Stimulated activated CD4-positive, alpha-beta T cell treated with anti-CD3 and anti-CD28 coated beads, Interleukin-1b, Interleukin-23, amount 100 ng/mL, for 1 hour (primary cell): ENCODE data around the gene NINJ1.

Experiments
- DNase-seq, 2 donors: peaks; one replicate each; pipeline ENCODE4 v3.0.0-alpha.2; 2020; ENCODE audit warnings: low read depth in 2 of 2

Gene NINJ1

GRCh38 chr9:93134015-93134739 is at the start of gene NINJ1:
Gene NINJ1, minus strand, starts transcription at chr9:93134251. Its CDS starts 34 bp downstream, at chr9:93134217.
- DNase-seq: peak; percentile 54 to 81

DNA sequence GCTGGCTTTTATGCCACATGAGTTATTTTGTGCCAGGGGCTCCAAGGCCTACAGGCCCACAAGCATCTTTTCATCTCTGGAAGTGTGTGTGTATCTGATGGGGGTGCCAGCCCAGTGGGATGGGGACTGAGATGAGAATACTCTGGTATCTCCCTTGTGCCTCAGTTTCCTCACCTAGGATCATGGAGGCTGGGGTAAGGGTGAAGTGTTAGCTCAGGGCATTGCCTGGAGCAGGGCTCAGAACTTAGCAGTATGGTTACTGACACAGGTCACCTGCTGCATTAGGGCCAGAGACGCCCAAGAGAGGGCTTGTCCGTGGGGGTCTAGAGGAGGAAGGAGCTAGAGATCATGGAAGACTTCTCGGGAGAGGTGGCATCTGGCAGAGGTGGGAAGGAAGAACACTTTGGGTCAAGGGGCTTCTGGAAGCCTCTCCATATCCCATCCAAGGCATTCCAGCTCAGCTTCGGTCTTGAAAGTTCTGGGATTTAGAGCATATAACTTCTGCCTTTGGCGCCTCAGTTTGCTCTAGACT is 49.1 kb upstream of the NINJ1 start:
- DNase-seq: no peak

DNA sequence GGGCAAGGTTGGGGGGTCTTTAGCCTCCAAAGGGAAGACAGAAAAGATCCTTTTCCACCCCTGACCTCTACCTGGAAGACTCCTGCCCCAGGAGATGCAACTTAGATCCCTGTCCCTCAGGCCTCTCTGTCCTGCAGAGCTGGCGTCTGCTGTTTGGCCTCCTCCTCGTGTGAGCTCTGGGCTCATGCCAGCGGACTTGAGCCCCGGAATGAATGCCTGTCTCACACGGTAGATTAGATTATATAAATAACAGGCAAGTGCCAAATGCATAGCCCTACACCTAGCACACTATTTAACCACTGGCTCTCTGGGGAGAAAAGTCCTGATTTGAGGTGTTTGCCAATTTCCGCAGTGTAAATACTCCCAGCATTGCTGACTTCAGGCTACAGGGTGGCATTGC is 48.5 kb upstream of the NINJ1 start:
- no peak for DNase-seq

GRCh38 chr9:93181672-93182435 is 47.8 kb upstream of the NINJ1 start:
- DNase-seq: no peak

GRCh38 chr9:93180938-93181337 is 46.9 kb upstream of the NINJ1 start:
- DNase-seq: no peak

- no peak for DNase-seq
These were observed 45.1 kb upstream of the NINJ1 start for GRCh38 chr9:93178851-93179786.

DNA sequence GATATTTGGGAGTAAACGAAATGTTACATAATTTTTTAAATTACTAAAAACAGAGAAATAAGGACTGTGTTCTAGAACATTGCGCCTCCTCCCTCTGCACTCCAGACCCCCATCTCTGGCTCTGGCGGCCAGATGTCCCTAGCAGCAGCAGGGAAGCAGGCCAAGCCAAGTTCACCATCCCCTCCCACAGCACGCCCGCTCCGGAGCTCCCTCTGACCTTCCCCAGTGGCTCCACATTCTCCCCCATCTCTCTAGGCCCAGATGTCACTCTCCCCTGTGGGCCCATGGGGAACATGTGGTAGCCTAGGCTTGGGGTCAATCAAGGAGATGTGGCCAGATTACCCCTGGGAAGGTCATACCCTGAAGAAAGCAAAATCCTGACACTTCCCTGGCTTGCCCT is 43.6 kb upstream of the NINJ1 start:
- no peak for DNase-seq

GRCh38 chr9:93174976-93175375 is 40.9 kb upstream of the NINJ1 start:
- DNase-seq: no peak

GRCh38 chr9:93173365-93174051 is 39.5 kb upstream of the NINJ1 start:
- no peak for DNase-seq

DNA sequence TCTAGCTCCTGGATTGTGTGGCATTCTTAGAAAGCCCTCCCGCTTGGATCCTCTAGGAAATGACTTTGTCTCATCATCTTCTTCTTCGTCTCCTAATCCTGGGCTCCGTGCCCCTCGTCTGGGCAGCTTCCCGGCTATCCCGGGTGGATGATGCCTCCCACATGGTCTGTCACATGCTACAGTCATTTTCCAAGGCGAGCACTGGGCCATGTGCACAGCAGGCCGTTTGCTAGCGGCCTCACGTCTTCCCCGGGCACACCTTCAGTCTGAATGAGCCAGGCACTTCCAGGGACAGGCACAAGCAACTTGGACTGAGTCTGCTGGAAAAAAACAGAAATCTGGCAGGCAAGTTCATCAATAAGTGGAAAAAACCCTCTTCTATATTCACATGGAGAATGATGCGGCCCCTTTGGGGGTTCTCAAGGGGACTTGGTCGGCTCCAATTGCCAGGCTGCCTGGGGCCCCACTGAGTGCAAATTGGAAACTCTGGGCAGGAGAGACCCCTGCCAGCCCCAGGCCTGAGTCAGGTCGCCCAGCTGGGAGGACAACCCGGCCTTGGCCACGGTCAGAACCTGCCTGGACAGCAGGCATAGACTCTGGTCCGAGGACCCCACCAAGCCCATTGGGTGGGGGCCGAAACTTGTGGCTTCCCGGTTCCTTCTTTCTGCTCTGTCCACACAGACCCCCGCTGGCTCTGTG is 38.8 kb upstream of the NINJ1 start:
- no peak for DNase-seq

DNA sequence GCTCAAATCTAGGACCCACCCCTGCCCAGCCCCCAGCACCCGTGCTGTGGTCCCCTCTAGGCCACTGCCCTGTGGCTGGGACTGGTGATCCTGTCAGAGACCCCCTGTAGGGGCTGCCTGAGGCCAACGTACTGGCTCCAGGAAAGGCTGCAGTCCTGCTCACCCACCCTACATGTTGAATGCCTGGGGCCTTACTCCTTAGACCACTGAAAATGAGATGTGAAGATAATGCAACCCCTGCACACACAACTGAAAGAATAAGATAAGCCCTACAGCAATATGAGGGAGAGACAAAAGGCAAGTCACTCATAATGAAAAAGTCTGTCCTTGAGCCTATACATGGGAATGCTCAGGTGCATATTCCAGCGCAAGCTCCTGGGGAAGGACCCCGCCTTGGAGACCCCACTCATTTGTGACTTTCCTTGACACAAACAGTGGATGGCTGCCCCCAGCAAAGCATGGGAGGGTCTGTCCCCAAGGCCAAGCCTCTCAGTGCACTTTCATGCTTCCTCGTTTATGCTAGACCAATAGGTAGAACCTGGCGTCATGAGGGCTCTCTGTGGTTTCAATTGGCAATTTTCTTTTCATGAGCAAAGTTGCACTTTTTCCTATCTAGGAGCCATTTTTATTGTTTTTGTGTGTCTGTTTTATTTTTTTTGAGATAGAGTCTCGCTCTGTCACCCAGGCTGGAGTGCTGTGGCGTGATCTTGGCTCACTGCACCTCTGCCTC is 37.4 kb upstream of the NINJ1 start:
- no peak for DNase-seq

DNA sequence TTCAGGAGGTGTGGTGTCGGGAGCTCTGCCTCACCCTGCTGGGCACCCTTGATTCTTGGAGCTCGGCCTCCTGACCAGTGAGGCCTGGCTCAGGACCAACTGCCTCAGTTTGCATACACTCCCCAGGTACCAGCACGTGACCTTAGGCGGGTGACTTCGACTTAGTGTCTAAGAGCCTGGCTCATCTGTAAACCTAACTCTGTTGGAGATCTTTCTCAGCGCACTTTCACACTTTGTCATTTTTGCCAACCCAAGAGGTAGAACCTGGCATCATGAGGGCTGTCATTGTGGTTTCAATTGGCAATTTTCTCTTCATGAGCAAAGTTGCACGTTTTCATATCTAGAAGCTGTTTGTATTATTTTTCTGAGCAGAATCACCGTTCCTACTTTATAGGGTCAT is 36.5 kb upstream of the NINJ1 start:
- DNase-seq: no peak

DNA sequence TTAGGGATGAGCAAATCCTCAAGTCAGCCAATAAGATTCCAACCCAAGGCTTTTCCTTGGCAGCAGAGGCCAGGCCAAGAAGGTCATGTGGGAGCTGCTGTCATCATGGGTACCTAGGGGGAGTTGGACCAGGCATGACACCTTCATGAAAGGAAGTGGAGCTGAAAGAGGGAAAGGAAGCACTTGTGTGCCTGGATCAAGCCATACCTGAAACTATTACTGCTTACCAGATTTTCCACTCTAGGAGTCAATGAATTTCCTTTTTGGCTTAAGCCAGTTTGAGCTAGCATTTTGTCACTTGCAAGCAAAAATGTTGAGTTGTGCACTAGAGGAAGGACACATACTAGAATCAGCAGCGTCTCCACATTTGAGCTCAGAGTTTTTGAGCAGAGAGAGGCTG is 35.4 kb upstream of the NINJ1 start:
- no peak for DNase-seq

DNA sequence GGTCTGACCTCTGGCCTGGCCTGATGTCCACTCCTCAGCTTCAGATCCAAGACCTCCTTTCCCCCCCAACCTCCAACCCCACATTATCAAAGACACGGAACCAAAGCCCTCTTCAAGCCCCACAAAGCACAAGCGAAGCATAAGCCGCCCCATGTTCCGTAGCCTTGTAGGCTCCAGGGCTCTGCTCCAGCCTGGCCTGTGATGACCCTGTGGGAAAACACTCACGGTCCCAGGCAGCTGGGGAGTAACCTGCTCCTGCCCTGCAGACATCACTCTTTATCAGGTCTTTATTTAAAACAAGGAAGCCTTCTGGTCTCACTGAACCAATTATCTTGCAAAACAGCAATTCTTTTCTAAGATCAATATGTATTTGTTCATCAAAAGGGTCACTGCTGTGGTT is 34.5 kb upstream of the NINJ1 start:
- DNase-seq: no peak

- no peak for DNase-seq
These were observed 33.8 kb upstream of the NINJ1 start for GRCh38 chr9:93167838-93168237.

DNA sequence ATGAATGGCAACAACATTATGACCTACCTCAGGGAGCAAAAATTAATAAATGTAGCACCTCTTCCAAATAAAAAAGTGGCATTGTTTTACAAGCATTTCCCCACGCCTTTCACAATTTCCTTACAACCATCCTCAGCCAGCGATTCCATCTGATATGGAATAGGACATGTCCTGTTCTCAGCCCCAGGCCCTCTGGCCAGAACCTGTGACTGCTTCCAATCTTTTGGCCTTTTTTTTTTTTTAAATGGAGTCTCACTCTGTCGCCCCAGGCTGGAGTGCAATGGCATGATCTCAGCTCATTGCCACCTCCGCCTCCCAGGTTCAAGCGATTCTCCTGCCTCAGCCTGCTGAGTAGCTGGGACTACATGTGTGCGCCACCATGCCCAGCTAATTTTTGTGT is 33.1 kb upstream of the NINJ1 start:
- DNase-seq: no peak

GRCh38 chr9:93166699-93167098 is 32.6 kb upstream of the NINJ1 start:
- no peak for DNase-seq

- no peak for DNase-seq
These were observed 30.0 kb upstream of the NINJ1 start for GRCh38 chr9:93164085-93164484.

- DNase-seq: no peak
These were observed 27.9 kb upstream of the NINJ1 start for GRCh38 chr9:93161786-93162562.
